ENCODE measurements around the gene UMPS.

DNA sequence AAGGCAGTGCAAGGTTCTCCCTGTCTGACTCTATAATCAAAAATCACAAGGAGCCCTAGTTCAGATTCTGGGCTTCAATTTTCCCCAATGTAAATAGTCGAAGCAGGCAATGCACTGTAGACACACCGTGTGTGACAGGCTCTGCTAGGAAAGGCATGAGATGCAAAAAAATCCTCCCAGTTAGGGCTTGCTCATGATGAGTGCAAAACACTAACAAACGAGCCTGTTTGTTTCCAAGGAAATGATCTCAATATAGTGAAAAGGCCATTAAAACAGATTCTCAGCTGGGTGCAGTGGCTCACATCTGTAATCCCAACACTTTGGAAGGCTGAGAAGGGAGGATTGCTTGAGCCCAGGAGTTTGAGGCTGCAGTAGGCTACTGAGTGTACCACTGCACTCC lies 55.7 kb downstream of the UMPS start:
- TF ChIP-seq, protein P1, sequence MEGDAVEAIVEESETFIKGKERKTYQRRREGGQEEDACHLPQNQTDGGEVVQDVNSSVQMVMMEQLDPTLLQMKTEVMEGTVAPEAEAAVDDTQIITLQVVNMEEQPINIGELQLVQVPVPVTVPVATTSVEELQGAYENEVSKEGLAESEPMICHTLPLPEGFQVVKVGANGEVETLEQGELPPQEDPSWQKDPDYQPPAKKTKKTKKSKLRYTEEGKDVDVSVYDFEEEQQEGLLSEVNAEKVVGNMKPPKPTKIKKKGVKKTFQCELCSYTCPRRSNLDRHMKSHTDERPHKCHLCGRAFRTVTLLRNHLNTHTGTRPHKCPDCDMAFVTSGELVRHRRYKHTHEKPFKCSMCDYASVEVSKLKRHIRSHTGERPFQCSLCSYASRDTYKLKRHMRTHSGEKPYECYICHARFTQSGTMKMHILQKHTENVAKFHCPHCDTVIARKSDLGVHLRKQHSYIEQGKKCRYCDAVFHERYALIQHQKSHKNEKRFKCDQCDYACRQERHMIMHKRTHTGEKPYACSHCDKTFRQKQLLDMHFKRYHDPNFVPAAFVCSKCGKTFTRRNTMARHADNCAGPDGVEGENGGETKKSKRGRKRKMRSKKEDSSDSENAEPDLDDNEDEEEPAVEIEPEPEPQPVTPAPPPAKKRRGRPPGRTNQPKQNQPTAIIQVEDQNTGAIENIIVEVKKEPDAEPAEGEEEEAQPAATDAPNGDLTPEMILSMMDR (IDR thresholded peaks at IDR 0.05): no peak
- no peak for TF ChIP-seq POLR2A (IDR thresholded peaks at IDR 0.05)

All from esophagus squamous epithelium (tissue), 4 donors.